ENCODE measurements around the gene TEX48. TPM values are rescaled to one million over a fixed set of nuclear protein-coding genes. Genes with fewer than 3 reads are reported as not detected.
A peak's percentile ranks its signal among the peaks of the same experiment; 100 is the strongest.

TEX48 gene
- total RNA-seq, 1 donor from 2014 or later, result not detected

GRCh38 chr9:114677418-114677817 lies 4.6 kb downstream of the TEX48 start:
- Mint-ChIP-seq H3K4me3 (ENCODE audit: unreplicated experiment) (no peak overlapping the region), H3K27me3 (ENCODE audit: low read depth) (no peaks in the 10 kb centered on the region), H3K4me1 (ENCODE audit: low read depth) (peaks cover 48% of the 10 kb centered on the region), H3K36me3 (ENCODE audit: low read depth) (no peaks in the 10 kb centered on the region), H3K27ac (ENCODE audit: unreplicated experiment) (peak overlapping the region; percentile 91), H3K9me3 (ENCODE audit: low read depth) (no peaks in the 10 kb centered on the region)
- no peak for DNase-seq (ENCODE audit: low spot score)
- TF ChIP-seq CTCF (IDR thresholded peaks at IDR 0.05), result no peak

GRCh38 chr9:114676901-114677300 lies 5.1 kb downstream of the TEX48 start:
- Mint-ChIP-seq H3K36me3 (ENCODE audit: low read depth) (no peaks in the 10 kb centered on the region), H3K27me3 (ENCODE audit: low read depth) (no peaks in the 10 kb centered on the region), H3K4me3 (ENCODE audit: unreplicated experiment) (no peak overlapping the region), H3K9me3 (ENCODE audit: low read depth) (no peaks in the 10 kb centered on the region), H3K27ac (ENCODE audit: unreplicated experiment) (peak overlapping the region; percentile 91), H3K4me1 (ENCODE audit: low read depth) (peaks cover 48% of the 10 kb centered on the region)
- no peak for TF ChIP-seq CTCF (IDR thresholded peaks at IDR 0.05)
- DNase-seq (ENCODE audit: low spot score), result no peak

GRCh38 chr9:114674798-114675540 lies 7.0 kb downstream of the TEX48 start:
- Mint-ChIP-seq H3K27ac (ENCODE audit: unreplicated experiment) (no peak overlapping the region), H3K4me3 (ENCODE audit: unreplicated experiment) (no peak overlapping the region), H3K9me3 (ENCODE audit: low read depth) (peaks cover 3% of the 10 kb centered on the region), H3K36me3 (ENCODE audit: low read depth) (no peaks in the 10 kb centered on the region), H3K27me3 (ENCODE audit: low read depth) (no peaks in the 10 kb centered on the region), H3K4me1 (ENCODE audit: low read depth) (peaks cover 54% of the 10 kb centered on the region)
- no peak for DNase-seq (ENCODE audit: low spot score)
- TF ChIP-seq CTCF (IDR thresholded peaks at IDR 0.05), result peak; percentile 23

GRCh38 chr9:114674076-114674797 lies 7.8 kb downstream of the TEX48 start:
- no peaks in the 10 kb centered on the region for H3K27me3 Mint-ChIP-seq (ENCODE audit: low read depth)

More at GRCh38 chr9:114674076-114674797, 7.8 kb downstream of the TEX48 start:
- Mint-ChIP-seq H3K36me3 (ENCODE audit: low read depth) (no peaks in the 10 kb centered on the region), H3K4me3 (ENCODE audit: unreplicated experiment) (no peak overlapping the region), H3K27ac (ENCODE audit: unreplicated experiment) (no peak overlapping the region), H3K4me1 (ENCODE audit: low read depth) (peaks cover 51% of the 10 kb centered on the region), H3K9me3 (ENCODE audit: low read depth) (peaks cover 3% of the 10 kb centered on the region)
- DNase-seq (ENCODE audit: low spot score), result no peak
- no peak for TF ChIP-seq CTCF (IDR thresholded peaks at IDR 0.05)

Data from chondrocyte (in vitro differentiated cells).